Posterior vena cava (tissue), 2 donors: ENCODE data around the gene DDIAS. TPM values are rescaled to one million over a fixed set of nuclear protein-coding genes. Genes with fewer than 3 reads are reported as not detected.

Source experiments
- DNase-seq: peaks from one replicate; pipeline ENCODE4 v3.0.0-alpha.2; 2020; ENCODE audit warnings: low spot score
- intact Hi-C, 2 donors: fragments of 100-400 bp; cut with DNase I; formaldehyde crosslinking; loops; one replicate each; pipeline versions ENCODE4 v1.14.1 to v1.14.2; 2022 to 2023
- total RNA-seq, 2 donors: library from RNA; stranded (reverse); fragmentation: NEBNext Ultra II Directional; extraction: Animal tissue kit (Norgen Biotek cat#: 25700); gene quantifications; one replicate each; pipeline ENCODE4 v1.2.1, GENCODE V29; 2021
- donor health status: DM: yes; HTN: yes; CAD: no.
- donor health status: DM: yes; HTN: yes; CAD: no.

The DDIAS gene
- total RNA-seq, 2 donors from 2014 or later: 0.86 to 1.2 TPM

DNA sequence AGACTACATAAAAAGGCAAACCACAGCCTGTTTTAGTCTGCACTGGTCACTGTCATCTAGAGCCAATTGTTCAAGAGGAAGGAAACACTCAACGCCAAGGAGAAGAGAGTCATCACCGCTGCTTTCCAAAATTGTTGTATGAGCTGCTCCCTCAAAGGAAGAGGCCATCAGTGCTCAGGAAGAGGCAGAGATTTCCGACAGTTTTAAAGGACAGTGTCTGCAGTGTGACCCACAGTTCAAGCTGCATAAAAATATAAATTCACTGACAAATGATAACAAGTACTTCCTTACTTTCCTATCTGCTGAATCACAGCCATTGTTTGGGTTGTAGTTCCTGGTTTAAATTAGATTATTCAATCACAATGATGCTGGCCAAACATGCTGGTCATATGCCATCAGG is 17.7 kb upstream of the DDIAS start:
- DNase-seq: no peak
- intact Hi-C loops: no loop called here

DNA sequence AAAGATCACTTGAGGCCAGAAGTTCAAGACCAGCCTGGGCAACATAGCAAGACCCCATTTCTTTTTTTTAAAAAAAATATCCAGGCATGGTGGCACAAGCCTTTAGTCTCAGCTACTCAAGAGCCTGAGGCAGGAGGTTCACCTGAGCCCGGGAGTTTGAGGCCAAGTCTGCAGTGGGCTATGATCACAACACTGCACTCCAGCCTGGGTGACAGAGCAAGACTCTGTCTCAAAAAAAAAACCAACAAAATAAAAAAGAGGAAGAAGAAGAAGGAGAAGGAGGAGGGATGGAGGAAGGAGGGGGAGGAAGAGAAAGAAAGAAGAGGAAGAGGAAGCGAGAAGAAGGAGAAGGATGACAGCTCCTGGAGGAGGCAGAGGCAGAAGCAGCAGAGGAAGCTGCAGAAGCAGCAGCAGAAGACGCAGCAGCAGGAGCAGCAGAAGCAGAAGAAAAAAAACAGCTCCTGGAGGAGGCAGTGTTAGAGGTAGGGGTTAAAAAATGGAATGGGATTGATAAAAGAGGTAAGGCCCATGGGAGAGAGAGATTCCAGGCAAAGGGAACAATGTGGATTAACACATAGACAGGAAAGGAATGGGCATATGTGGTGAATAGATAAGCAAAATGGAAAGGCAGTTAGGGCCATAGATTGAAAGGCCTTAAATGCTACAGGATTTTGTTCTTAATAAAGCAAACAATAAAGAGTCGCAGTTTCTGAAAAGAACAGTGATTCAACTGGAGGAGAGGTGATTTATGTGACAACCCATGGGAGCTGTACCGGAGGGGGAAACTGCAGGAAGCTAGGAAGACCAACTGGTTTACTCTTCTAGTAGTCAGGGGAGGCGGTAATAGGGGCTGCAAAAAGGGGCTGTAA is 12.2 kb upstream of the DDIAS start:
- no peak for DNase-seq
- intact Hi-C loops: no loop called here

DNA sequence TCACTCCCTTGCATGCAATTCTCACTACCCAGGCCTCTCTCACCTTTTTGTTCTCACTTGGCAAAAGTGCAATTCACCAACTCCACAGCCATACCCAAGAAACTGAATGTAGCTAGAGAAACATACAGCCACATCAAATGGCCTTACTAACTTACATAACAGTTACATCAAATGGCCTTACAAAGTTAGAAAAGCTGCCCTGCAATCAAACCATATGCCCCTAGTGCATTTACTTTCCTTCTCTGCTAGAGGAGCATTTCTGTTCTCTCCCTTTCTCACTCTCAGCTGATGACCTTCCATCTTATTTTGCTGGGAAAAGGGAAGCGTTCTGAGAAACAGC is 11.6 kb upstream of the DDIAS start:
- DNase-seq: no peak
- intact Hi-C loops: no loop called here

DNA sequence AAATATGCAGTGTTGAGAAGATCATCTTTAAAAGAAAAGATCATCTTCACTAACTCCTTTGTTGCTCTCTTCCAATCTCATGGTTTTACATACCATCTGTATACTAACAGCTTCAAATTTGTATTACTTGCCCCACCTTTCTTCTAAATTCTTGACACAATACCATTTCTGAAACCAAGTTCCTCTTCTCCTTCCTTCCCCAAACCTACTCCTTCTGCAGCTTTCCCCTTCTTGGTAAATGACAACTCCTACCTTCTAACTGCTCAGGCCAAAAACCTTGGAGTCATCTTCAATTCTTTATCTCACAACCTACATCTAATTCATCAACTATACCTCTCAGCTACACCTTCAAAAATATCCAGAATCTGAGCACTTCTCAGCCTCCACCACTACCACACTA is 10.6 kb upstream of the DDIAS start:
- intact Hi-C loops: no loop called here

DNA sequence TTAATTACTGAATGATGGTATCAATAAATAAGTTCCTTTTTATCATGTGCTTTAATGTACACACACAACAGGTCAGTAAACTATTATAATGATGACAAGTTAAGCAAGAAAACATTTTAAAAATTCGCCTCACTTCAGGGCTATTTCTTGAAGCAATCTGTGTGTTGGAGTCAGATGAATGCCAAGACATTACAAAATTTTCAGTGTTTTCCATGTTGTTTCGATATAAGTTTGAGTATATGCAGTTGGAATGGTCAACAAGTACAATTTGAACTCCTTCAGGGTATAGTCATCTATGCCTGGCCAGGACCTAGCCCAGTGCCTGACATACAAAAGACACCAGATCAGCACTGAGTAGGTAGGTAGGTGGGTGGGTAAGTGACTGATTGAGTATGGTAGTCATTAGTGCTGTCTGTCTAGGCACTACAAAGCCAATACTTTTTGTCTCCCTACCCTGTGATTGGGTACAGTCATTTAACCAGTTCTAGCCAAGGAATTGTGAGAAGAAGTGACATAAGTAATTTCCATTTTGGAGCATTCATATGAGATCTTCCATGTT is 8.8 kb upstream of the DDIAS start:
- no peak for DNase-seq
- intact Hi-C loops: no loop called here

More for the DNA sequence above, 10.6 kb upstream of the DDIAS start:
- DNase-seq: no peak

DNA sequence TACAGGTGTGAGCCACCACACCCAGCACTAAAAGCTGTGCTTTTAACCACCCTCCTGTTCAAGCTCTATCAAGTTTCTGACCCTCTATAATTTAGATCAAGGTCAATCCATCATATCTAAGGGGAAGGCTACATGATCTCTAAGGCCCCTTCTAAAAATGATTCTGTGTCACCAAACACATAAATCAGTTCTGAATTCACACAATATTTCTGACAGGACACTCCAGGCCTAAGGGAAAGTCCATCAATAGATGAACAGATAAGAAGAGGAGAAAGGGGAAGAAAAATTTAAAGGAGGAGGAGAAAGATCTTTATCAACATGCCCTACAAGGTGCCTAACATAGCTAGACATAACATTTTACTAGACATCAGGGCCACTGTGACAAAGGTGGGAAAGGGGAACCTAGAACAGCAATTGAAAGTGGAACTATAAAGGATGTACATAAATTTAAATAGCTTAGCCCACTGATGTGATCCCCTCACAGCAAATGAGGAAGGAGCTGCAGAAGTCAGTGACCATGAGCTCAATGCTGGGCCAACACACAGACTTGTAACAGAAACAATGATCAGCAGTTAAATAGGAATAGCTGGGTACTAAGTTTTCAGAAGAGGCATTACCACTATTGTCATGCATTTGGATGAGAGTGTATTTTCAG is 6.0 kb upstream of the DDIAS start:
- DNase-seq: no peak
- intact Hi-C loops: no loop called here

DNA sequence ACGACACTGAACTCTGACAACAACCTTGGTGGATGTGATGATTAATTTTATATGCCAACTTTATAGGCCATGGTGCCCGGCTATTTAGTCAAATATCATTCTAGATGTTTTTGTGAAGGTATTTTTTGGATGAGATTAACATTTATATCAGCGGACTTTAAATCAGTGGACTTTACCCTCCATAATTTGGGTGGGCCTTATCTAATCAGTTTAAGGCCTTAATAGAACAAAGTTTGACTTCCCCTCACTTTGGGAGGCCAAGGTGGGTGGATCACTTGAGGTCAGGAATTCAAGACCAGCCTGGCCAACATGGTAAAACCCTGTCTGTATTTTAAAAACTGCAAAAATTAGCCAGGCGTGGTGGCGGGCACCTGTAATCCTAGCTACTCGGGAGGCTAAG is 5.4 kb upstream of the DDIAS start:
- intact Hi-C loops: no loop called here
- DNase-seq: no peak

DNA sequence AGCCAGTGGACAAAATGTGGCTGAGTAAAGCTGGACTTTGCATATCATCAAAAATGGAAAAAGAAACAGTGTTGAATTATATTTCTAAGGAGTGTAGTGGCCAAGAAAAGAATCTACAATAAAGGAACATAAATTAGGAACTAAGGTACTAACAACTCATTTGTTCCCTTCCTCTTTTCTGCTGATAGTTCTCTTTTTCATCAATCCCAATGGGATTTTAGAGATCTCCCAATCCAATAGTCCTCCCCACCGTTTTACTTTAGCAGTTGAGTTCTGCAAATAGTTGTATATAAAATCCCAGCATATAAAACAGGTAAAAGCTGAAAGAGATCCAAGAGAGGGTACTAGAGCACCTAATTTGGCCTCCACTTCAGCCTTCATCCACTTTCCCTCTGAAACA is 3.3 kb upstream of the DDIAS start:
- no peak for DNase-seq
- intact Hi-C loops: no loop called here

DNA sequence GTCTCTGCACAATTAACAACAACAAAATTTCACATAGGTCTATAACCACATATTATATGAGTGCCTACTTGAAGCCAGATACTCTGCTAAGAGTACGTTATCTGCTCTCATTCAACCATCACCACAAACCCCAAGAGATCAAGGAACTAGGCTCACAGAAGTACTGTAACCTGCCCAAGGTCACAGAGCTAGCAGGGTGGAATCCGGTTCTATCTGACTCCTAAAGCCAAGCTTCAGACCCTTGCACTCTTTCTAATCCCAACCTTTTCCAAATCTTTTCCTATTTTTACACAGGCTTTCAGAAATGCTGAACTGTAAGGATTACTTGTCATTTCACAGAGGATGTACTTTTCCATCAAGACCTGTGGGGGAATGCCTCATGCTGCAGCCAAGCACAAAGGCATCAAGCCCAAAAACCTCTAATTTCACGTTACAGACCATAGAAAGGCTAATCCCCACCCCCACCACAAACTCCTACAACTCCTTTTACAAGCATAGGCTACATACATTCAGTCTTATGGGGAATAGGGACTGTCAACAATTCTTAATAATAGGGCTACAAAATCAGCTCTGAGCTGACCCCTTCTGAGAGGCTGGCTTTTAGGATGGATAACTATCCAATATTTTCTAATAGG is 2.2 kb upstream of the DDIAS start:
- DNase-seq: no peak
- intact Hi-C loops: no loop called here

DNA sequence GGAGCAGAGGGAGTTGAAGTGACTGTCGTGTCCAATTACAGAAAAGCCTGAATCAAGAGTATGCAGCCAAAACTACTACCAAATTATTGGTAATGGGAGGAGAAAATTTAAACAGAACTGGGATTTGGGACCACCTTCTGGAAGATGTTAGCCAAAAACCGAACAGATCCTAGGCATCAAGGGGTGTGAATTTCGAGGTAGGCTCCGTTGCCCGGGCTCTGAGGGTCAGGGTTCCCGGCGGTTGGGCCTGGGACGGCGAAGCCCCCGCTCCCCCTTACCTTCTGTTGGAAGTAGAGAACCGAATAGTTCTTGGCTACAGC is 1.6 kb upstream of the DDIAS start:
- intact Hi-C loops: loop anchor here (5.0 to 10.0 kb wide), 4 partner anchors 183 to 355 kb away; partner anchors contain the start of gene ANKRD42 (in 1 of the 2)
- no peak for DNase-seq

DNA sequence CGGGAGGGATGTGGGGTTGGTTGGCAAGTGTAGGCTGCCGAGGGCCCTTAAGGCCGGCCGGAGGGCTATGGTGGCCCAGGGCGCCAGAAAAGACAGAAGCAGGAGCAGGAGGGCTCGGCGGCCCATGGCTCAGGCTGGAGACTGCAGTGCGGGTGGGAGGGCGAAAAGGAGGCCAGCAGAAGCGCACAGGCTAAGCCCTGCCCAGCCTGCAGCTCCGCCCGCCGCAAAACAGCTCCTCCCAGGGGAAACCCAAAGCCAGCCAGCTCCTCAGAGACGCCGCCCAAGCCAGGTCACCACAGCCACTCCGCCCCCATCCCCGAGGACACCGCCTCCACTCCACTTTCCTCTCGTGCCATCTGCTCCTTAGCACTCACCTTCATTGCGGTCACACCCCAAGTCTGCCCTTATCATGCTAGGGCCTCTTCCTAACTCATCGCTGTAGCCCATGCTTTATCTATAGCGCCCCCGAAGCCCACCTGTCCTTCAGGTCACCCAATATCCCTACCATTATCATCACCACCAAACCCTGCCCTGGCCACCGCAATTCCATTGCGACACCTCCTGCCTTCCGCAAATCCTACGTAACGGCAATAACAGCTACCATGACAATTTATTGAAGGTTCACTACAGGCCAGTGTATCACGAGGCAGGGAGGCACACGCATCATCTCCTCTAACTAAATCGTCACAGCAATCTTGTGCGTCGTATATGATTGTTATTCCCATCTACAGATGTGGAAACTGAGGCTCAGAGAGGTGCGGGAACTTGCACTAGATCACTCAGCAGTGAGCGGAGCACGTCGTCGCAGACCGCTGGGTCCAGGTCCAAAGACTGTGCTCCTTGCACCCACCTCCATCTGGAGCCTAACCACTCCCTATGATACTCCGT is 1.0 kb upstream of the DDIAS start, which contains the start of gene PRCP:
PRCP (minus strand) TSS at position 154 of the 888 bp plus-strand sequence; CDS start at position 126, 28 bp downstream.
- intact Hi-C loops: loop anchor here (5.0 to 10.0 kb wide), 4 partner anchors 183 to 354 kb away; partner anchors contain the start of gene ANKRD42 (in 1 of the 2)
- peak; percentile 98 for DNase-seq

DNA sequence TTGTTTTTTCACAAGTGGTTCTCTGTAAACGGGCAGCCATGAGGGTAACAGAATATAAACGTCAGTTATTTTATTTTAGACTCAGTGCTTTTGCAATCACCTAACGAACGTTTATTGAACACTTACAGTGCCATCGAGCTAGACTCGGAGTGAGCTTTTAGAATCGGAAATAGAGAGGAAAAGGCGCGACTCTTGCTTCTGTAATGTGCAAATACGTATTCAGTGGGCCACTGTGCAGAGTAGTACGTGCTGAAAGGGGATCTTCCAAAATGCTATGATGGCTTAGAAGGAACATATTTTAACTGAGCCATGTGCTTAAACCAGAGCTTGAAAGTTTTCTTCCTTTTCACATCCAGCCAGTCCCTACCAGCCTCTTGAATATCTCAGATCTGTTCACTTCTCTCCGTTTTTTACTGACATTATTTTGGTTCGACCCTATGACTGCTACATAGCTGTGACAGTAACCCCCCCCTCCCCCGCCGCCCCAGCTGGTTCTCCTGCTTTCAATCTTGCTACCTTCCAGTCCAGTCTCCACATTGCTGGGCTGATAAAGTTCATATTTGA is 468 bp downstream of the DDIAS start:
- DNase-seq: no peak
- intact Hi-C loops: loop anchor here (5.0 to 10.0 kb wide), 4 partner anchors 183 to 353 kb away; partner anchors contain the start of gene ANKRD42 (in 1 of the 2)

DNA sequence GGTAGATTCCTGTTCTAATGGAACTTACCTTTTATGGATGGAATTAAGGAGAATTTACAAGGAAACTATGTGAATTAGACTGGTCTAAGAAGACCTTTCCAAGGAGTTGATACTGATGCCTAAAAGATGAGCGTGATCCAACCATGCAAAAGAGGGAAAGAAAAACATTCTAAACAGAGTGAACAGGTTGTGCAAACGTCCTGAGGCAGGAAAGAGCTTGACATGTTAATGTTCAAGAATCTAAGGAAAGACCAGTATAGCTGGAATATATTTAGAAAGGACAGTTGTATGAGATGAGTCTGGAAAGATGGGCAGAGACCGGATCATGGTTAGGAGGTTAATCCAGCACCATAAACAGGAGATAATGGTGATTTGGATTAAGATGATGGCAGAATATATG is 1.3 kb downstream of the DDIAS start:
- DNase-seq: no peak
- intact Hi-C loops: loop anchor here (5.0 to 10.0 kb wide), 4 partner anchors 182 to 352 kb away; partner anchors contain the start of gene ANKRD42 (in 1 of the 2)

DNA sequence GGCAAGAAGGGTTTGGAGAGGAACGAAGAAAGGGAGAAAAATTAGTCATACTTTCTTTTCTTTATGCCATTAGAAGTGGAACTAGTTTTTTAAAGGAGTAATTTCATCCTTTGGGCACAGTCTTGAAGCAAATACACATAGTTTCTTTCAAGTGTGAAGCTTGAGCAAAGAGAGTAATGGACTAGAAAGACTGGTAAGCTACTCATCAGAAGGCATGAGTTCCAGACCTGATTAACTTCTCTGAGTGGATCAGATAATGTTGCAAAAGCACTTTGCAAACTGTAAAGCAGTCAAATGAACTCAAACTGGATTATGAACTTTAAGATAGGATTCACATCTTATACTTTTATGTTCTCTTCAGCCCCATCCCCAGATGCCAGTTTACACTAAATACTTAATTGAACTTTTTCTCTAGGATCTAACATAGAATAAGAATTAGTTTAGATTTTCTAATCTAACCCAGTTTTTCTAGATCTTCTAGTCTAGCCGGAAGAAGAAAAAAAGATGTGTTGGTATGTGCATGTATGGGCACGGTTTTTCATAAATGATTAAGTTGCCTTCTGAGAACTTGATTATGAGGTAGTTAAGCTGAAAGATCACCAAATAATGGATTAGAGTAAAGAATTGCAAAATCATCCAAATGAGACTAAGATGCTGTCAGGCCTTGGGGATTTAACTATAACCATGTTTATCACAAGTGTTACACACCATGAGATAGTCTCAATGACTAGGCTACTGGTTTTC is 2.5 kb downstream of the DDIAS start:
- no peak for DNase-seq
- intact Hi-C loops: loop anchor here (5.0 to 10.0 kb wide), 4 partner anchors 181 to 351 kb away; partner anchors contain the start of gene ANKRD42 (in 1 of the 2)

DNA sequence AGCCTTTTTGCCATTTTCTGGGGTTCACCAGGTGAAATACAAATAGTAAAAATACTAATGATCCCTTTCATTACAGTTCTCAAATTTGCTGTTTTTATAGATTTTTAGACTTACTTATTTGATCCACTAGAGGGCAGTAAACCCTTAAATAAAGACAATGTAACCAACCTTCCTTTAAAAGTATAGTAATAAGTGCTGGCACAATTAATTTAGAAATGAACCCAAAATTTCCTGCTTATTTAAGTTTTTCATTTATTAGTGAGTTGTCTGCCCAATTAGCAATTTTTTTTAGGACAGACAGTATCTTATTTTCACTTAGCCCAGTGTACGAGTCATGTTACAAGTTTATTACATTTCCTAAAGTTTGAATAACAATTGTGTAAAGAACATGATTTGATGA is 4.7 kb downstream of the DDIAS start:
- intact Hi-C loops: loop anchor here (10.0 kb wide), 3 partner anchors 179 to 349 kb away; partner anchors contain the start of gene ANKRD42 (in 1 of the 2)
- no peak for DNase-seq

DNA sequence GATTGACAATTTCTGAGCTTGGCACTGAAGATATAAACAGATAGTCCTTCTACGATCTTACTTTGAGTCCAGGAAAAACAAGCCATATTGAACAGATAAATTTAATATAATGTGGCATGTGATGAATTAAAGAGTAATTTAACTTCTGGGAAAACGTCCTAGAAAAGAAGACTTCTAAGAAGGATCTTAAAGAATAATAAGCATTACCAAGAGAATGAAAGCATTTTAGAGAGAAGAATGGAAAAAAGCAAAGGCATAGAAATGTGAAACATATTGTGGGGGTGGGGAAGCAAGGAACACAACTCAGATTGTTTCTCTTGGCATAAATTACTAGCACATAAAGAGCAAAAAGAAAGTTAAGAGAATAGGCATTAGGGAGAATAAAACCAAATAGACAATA is 5.4 kb downstream of the DDIAS start:
- no peak for DNase-seq
- intact Hi-C loops: loop anchor here (10.0 kb wide), 3 partner anchors 178 to 348 kb away; partner anchors contain the start of gene ANKRD42 (in 1 of the 2)

DNA sequence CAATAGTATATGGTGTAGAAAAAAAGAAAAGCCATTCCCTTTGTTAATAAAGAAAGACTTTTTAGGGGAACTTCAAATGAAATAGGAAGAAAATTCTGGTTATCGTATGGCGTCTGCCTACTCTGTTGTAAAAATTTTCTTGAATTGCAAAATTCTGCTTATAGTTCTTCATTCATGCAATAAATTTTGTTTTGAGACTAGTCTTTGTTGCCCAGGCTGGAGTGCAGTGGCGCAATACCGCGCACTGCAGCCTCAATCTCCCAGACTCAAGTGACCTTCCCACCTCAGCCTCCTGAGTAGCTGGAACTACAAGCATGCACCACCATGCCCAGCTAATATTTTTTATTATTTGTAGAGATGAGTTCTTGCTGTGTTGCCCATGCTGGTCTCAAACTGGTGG is 5.8 kb downstream of the DDIAS start:
- intact Hi-C loops: loop anchor here (10.0 kb wide), 3 partner anchors 177 to 347 kb away; partner anchors contain the start of gene ANKRD42 (in 1 of the 2)
- no peak for DNase-seq
